HUES48 (cell line): ENCODE measurements around the gene DGCR6L.
"Not testable (repeated sequence)": the region's sequence is repeated elsewhere in the genome, so short reads cannot be mapped to it uniquely, and the experiment has no call there.

Experiments
- H3K27ac ChIP-seq: one replicate; pipeline ENCODE4 v1.7.0; 2013; ENCODE audit warnings: low read depth, low read length, inconsistent platforms
- H3K27me3 ChIP-seq: 2 replicates; pipeline ENCODE4 v1.6.1; 2013; ENCODE audit warnings: mild to moderate bottlenecking, low read length; ENCODE audit not compliant: control insufficient read depth, insufficient read depth
- H3K36me3 ChIP-seq: 2 replicates; pipeline ENCODE4 v1.6.1; 2013; ENCODE audit warnings: low read length; ENCODE audit not compliant: control insufficient read depth, insufficient read depth
- H3K4me1 ChIP-seq: 2 replicates; pipeline ENCODE4 v1.6.1; 2013; ENCODE audit warnings: mild to moderate bottlenecking, low read length; ENCODE audit not compliant: control insufficient read depth, insufficient read depth
- H3K4me3 ChIP-seq: 2 replicates; pipeline ENCODE4 v1.5.1; 2013; ENCODE audit warnings: mild to moderate bottlenecking, low read depth, low read length
- H3K9ac ChIP-seq: 2 replicates; pipeline ENCODE4 v1.6.1; 2013; ENCODE audit warnings: mild to moderate bottlenecking, low read depth, low read length, moderate library complexity
- H3K9me3 ChIP-seq: 2 replicates; pipeline ENCODE4 v1.6.1; 2013; ENCODE audit warnings: low read length; ENCODE audit not compliant: control insufficient read depth, insufficient read depth

Gene DGCR6L

DNA sequence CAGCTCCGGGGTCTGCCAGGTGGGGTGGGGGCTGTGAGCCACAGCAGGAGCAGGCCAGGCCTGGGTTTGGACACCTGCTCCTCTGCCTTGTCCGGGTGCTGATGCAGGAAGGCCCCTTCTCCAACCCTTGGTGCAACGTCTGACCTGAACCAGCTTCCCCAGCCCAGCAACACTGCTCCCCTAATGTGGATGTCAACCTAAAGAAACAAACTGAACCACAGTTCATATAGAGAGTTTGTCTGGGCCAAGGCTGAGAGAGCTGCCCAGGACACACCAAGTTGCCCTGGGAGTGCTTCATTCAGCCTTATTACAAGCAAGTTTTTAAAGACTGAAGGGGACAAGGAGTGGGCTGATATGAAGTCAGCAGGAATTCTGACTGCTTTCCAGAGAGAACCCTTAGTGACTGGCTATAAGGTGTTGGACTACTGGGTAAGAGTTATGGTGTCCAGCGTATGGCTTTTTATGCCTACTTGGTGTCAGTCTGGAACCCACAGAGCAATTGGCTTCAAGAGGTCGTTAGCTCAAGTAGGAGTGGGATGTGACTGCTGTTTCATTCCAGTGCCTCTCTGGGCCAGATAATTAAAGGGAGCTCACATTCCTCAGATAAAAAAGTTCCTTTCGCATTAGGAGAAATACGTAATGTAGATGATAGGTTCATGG lies 1.8 kb upstream of the DGCR6L start:
- not testable (repeated sequence) for H3K4me3 ChIP-seq, H3K9ac ChIP-seq, H3K27me3 ChIP-seq, H3K9me3 ChIP-seq, H3K27ac ChIP-seq, H3K36me3 ChIP-seq
- H3K4me1 ChIP-seq: peaks cover 16% of the 10 kb centered on the region

DNA sequence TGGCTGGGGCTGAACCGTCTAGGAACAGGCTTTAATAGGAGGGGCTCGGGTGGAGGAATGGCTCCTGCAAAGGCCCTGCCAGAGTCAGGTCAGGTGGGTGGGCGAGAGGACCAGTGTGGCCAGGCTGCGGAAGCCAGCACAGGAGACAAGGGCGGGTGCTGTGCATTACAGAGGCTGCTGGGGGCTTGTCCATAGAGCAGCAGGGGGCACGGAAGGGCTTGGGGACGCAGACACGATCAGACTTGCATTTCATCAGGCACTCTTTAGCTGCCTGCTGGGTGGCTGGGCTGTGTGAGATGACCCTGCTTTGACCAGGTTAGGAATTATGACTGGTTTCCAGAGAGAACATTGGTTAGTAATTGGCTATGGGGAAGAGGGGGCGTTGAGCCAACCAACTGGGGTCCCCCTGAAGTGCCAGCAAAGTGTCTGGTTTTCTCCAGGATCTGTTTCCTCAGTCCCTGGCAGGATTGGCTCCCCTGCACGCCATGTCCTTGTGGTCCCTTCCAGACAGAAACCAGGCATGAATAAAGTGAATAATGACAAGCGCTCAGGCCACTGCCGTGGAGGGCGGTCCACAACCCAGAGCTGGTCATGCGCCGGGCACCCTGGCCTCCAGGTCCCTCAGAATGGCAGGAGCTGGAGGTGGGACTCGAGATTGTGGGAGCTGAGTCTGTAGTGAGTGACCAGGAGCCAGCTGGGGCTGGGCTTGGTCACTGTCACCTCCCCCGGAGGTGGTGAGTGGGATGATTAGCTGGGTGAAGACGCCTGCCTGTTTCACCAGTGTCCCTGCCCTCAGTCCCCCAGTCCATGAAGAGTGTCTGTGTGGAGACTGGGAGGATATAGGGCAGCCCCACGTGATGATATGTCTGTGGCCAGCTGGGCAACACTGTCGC lies 1.0 kb upstream of the DGCR6L start:
- H3K27me3 ChIP-seq, H3K9me3 ChIP-seq, H3K36me3 ChIP-seq: not testable (repeated sequence)
- H3K4me1 ChIP-seq: peaks cover 16% of the 10 kb centered on the region
- H3K27ac ChIP-seq: peak overlapping the region; percentile 81
- peak overlapping the region; percentile 94 for H3K4me3 ChIP-seq
- H3K9ac ChIP-seq: peak overlapping the region; percentile 68

DNA sequence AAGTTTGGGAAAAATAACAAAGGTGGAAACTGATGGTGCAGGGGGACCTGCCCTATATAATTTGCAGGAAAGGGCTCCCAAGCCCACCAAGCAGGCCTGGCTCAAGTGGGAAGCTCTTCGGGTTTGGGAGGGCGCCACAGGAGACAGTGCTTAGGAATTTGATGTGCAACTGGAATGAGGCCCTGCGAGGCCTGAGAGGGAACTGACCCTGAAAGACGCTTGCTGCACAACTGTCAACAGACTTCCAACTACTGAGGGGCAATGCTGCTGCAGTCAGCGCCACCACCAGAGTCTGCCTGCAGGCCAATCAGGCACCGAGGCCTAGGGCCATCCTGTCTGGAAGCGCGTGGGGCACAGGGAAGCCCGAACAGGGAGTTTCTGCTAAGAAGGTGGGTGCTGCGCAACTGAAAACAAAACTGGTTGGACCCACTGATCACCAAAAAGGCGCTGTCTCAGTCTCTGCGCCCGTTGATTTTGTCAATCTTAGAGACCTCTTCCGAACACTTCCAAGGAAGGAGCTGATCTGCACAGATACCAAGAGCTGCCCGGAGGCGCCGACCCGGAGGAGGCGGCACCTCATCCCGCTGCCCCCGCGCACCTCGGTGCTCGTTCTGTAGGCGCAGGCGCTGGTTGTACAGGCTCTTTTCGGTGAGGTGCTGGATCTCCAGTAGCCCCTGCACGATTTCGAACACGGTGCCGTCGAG lies 667 bp downstream of the DGCR6L start:
- no peaks in the 10 kb centered on the region for H3K36me3 ChIP-seq
- H3K27ac ChIP-seq: no peak overlapping the region
- peak overlapping the region; percentile 94 for H3K4me3 ChIP-seq
- no peaks in the 10 kb centered on the region for H3K27me3 ChIP-seq
- H3K9me3 ChIP-seq: no peaks in the 10 kb centered on the region
- peak overlapping the region; percentile 25; the same call in 1 of the 2 replicates for H3K9ac ChIP-seq
- peaks cover 16% of the 10 kb centered on the region for H3K4me1 ChIP-seq

DNA sequence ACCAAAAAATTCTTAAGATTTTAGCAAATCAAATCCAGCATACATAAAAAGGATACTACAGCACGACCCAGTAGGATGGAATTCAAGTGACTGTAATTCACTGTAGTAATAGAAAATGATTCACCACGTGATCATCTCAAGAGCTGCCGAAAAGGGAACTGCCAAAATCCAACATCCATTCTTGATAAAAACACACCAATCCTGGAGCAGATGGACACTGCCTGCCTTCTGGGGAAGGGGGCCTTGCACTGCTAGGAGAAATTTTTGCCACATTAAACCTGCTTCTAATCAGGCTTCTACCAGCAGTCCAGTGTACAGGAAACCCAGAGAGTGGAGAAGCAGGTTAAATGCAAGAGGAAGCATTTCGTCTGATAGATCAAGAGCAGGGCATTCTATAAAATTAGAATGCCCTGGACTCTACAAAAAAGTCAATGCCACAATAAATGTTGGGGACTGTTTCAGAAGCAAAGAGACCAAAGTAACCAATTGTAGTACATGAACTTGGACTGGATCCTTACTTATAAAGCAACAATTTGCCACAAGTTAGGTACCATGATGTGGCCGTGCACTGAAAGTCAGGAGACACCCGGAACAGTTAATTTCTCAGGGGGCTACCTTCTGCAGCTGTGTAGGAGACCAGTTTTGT lies 1.7 kb downstream of the DGCR6L start:
- not testable (repeated sequence) for H3K4me3 ChIP-seq, H3K27me3 ChIP-seq, H3K36me3 ChIP-seq, H3K9me3 ChIP-seq, H3K27ac ChIP-seq, H3K9ac ChIP-seq
- H3K4me1 ChIP-seq: peaks cover 16% of the 10 kb centered on the region

DNA sequence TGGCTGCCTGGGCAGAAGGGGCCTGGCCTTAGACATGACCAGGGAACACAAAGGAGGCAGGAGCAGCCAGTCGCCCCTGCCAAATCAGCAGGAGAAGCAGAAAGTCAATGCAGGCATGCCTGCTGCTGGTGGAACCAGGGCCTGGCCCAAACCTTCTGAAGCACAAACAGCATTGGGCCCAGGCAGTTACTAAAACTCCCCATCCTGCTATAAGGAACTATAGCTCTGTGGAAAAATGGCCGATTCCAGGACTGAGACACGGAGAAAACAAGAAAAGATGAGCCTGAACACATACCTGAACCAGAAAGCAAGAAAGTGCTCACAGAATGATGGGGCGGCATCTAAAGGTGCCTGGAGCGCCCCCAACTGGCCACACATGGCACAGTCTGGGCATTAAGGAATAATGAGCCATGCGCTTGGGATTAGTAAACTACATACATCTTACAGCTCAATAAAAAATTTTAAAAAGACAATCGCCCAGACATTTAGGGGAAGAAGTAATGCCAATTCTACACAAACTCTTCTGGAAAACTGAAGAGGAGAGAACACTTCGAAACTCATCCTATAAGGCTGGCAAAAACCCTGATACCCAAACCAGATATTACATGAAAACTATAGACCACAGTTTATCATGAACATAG lies 2.3 kb downstream of the DGCR6L start:
- not testable (repeated sequence) for H3K27me3 ChIP-seq, H3K4me3 ChIP-seq, H3K36me3 ChIP-seq, H3K9me3 ChIP-seq, H3K27ac ChIP-seq, H3K9ac ChIP-seq
- H3K4me1 ChIP-seq: peaks cover 16% of the 10 kb centered on the region

DNA sequence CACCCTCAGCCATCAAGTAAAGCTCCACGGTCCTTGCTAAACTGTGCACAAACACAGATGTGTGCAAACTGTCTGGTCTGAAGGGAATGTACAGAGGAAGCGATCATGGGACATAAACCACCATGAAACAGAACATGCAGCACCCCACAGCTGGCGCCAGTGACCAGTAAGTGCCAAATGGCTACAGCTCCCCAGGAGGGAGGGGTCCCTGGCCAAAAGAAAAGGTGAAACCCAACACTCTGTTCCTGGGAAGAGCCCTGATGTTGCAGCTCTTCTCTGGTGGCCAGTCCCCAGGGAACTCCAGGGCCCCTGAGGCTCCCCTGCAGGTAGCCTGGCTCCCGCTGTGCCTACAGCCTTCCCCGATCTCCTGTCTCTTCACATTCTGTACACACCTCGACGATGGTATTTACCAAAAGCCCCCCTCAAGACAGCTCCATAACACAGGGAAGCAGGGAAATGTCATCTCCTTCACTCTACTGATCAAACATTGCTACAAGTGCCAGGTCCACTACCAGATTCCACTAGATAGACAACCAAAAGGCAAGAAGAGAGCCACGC lies 2.9 kb downstream of the DGCR6L start:
- no peaks in the 10 kb centered on the region for H3K9me3 ChIP-seq
- no peak overlapping the region for H3K27ac ChIP-seq
- H3K4me1 ChIP-seq: peaks cover 16% of the 10 kb centered on the region
- no peak overlapping the region for H3K9ac ChIP-seq
- H3K4me3 ChIP-seq: no peak overlapping the region
- no peaks in the 10 kb centered on the region for H3K27me3 ChIP-seq
- H3K36me3 ChIP-seq: no peaks in the 10 kb centered on the region

DNA sequence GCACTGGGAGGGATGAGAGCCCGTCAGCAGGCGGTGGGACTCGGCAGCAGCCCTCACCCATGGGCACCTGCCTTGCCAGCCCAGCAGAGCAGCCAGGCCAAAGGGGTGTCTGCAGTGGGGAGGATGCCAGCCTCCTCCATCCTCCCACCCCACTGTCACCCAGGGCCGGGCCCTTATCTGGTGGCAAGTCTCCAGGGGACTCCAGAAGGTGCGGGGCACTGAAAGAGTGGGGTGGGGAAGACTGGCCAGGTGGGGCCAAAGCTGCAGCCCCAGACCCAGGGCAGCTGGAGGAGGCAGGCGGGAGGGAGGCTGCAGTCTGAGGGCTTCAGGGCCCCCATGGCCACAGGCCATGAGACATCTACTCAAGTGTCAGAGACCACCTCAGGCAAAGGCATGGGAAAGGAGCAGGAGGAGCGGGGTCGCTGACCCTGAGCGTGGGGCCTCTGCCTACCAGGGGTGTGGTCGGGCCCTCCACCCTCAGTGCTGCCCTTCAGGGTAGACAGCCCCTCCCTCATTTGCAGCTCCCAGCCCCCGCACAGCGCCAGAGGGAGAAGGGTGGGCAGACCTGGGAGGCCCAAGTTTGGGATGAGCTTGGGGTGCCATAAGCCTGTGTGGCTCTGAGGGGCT lies 3.5 kb downstream of the DGCR6L start:
- Histone ChIP-seq H3K9me3 (no peaks in the 10 kb centered on the region), H3K36me3 (no peaks in the 10 kb centered on the region), H3K4me3 (no peak overlapping the region), H3K27ac (no peak overlapping the region), H3K27me3 (no peaks in the 10 kb centered on the region), H3K9ac (no peak overlapping the region), H3K4me1 (peaks cover 16% of the 10 kb centered on the region)

DNA sequence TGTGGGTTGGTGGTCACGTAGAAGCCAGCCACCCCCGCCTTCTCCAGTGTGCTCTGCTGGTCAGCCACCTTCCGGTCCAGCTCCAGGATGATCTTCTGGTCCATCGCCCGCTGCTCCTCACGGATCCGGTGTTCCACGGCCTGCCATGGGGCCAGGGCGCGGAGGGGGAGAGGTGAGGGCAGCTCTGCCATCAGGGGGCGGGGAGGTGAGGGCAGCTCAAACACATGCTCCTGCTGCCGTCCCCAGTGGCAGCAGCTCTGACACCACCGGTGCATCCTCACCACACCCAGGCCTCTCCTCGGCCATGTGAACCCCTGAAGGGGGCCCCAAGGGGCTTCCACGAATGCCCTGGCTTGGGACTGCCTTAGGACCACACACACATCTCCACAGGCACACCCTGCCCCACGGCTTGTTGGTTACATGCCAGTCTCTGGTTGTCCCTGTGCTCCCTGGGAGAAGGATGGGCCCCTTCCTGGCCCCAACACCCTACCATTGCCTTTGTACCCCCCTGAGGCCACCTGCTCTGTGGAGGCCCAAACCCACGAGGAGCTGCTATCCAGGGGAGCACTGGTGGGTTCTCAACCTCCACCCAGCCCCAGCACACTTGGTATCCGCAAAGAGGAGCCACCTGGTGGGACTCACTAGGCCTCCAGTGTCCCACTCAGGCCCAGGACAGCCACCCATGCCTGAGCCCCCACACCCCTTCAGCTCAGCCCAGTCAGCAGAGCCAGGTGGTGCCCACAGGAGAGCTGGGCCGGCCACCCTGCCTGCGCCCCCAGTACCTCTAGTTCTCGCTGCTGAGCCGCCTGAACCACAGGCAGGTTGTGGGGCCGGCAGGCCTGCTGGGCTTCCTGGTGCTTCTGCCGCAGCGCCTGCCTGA lies 4.3 kb downstream of the DGCR6L start:
- no peak overlapping the region for H3K9ac ChIP-seq
- H3K36me3 ChIP-seq: no peaks in the 10 kb centered on the region
- H3K4me3 ChIP-seq: no peak overlapping the region
- H3K27me3 ChIP-seq: no peaks in the 10 kb centered on the region
- H3K27ac ChIP-seq: no peak overlapping the region
- H3K9me3 ChIP-seq: no peaks in the 10 kb centered on the region
- H3K4me1 ChIP-seq: peaks cover 13% of the 10 kb centered on the region

DNA sequence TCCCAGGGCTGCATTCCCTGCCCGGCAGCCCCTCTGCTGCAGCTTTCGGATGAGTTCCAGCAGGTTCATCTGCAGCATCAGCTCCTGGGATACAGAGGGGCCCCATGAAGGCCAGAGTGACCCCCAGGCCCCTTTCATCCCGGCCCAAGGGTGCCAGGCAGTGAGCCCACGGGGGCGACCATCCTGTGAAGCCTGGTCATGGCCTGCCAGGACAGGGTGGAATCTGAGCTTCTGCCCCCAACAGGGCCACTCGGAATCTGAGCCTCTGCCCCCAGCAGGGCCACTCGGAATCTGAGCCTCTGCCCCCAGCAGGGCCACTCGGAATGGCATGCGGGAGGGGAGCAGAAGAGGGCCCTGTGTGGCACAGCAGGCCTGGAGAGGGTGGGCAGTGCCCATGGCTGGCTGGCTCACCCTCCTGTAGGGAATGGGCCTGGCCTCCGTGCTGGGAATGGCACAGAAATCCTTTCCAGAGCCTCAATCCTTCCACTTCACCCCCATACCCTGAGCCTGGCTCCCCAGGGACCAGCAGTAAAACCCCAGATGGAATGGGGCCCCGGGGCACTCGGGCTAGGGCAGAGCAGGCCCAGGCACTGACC lies 5.0 kb downstream of the DGCR6L start:
- not testable (repeated sequence) for H3K27me3 ChIP-seq, H3K9me3 ChIP-seq, H3K4me3 ChIP-seq, H3K27ac ChIP-seq, H3K9ac ChIP-seq, H3K36me3 ChIP-seq
- H3K4me1 ChIP-seq: peaks cover 13% of the 10 kb centered on the region
